Measurements from ENCODE around the gene ANLN. TPM values are rescaled to one million over a fixed set of nuclear protein-coding genes. Genes with fewer than 3 reads are reported as not detected.

The ANLN gene
- total and polyA plus RNA-seq, 7 donors, result 0.11 to 2.4 (median 0.52) TPM

- H3K27ac ChIP-seq, result peak overlapping the region; percentile 65
- ATAC-seq (peak; percentile 99), DNase-seq (peak; percentile 89 to 94)
- TF ChIP-seq CTCF (IDR thresholded peaks at IDR 0.05), result peak; percentile 89
- H3K9me3 ChIP-seq, result no peaks in the 10 kb centered on the region
- no peaks in the 10 kb centered on the region for H3K4me1 ChIP-seq
- intact Hi-C loops (cut with DNase I), result no loop called here
- no peaks in the 10 kb centered on the region for H3K27me3 ChIP-seq (ENCODE audit: insufficient read depth in 3 of 3, low read length in 2 of 3)
- peak overlapping the region; percentile 90 for H3K4me3 ChIP-seq
- H3K36me3 ChIP-seq (ENCODE audit: insufficient read depth in 1 of 2, low read depth in 1 of 2), result no peaks in the 10 kb centered on the region
- 0 to 1% (median 1%) methylated on average over 83 to 96 of the region's 96 CpGs for WGBS, 3 donors
Measured at GRCh38 chr7:36366718-36367560, 22.7 kb upstream of the ANLN start.

- no peak for TF ChIP-seq CTCF (IDR thresholded peaks at IDR 0.05)
- H3K27ac ChIP-seq, result peak overlapping the region; percentile 65
- H3K36me3 ChIP-seq (ENCODE audit: insufficient read depth in 1 of 2, low read depth in 1 of 2), result no peaks in the 10 kb centered on the region
- H3K4me1 ChIP-seq, result no peaks in the 10 kb centered on the region
- H3K27me3 ChIP-seq (ENCODE audit: insufficient read depth in 3 of 3, low read length in 2 of 3), result no peaks in the 10 kb centered on the region
- WGBS, 3 donors, result 65 to 66% (median 65%) methylated on average over 16 of the region's 16 CpGs
- ATAC-seq, result peak in 2 of 4 donors; percentile 57 to 65
- H3K4me3 ChIP-seq, result peak overlapping the region; percentile 90
- H3K9me3 ChIP-seq, result no peaks in the 10 kb centered on the region
- intact Hi-C loops (cut with DNase I), result no loop called here
- DNase-seq, result no peak
Measured at GRCh38 chr7:36367561-36368077, 22.0 kb upstream of the ANLN start.

- Histone ChIP-seq H3K36me3 (ENCODE audit: insufficient read depth in 1 of 2, low read depth in 1 of 2) (no peaks in the 10 kb centered on the region), H3K9me3 (no peaks in the 10 kb centered on the region), H3K27ac (no peak overlapping the region), H3K27me3 (ENCODE audit: insufficient read depth in 3 of 3, low read length in 2 of 3) (no peaks in the 10 kb centered on the region), H3K4me1 (no peaks in the 10 kb centered on the region), H3K4me3 (no peak overlapping the region)
- DNase-seq (no peak), ATAC-seq (no peak)
- WGBS, 3 donors, result 61 to 79% (median 65%) methylated on average over 3 of the region's 3 CpGs
- intact Hi-C loops (cut with DNase I), result no loop called here
- no peak for TF ChIP-seq CTCF (IDR thresholded peaks at IDR 0.05)
Measured at GRCh38 chr7:36368496-36368895, 21.2 kb upstream of the ANLN start.

- DNase-seq (no peak), ATAC-seq (no peak)
- H3K9me3 ChIP-seq, result no peaks in the 10 kb centered on the region
- 93 to 95% (median 94%) methylated on average over 1 of the region's 1 CpG for whole genome bisulfite sequencing, 3 donors
- no peaks in the 10 kb centered on the region for H3K4me1 ChIP-seq
- H3K4me3 ChIP-seq, result no peak overlapping the region
- no peak for TF ChIP-seq CTCF (IDR thresholded peaks at IDR 0.05)
- intact Hi-C loops (cut with DNase I), result no loop called here
- no peak overlapping the region for H3K27ac ChIP-seq
- H3K36me3 ChIP-seq (ENCODE audit: insufficient read depth in 1 of 2, low read depth in 1 of 2), result no peaks in the 10 kb centered on the region
- H3K27me3 ChIP-seq (ENCODE audit: insufficient read depth in 3 of 3, low read length in 2 of 3), result no peaks in the 10 kb centered on the region
Measured at GRCh38 chr7:36369171-36369570, 20.5 kb upstream of the ANLN start.

Data from psoas muscle (tissue), 8 donors.